RWPE2 (cell line): ENCODE measurements around the gene CARS2.

Source experiments
- ATAC-seq: fragments of 200-7000 bp; cut with Tn5 transposase; 3 replicates; pipeline ENCODE4 v1.9.1; 2021; ENCODE audit warnings: low read depth
- DNase-seq: peaks from one replicate; pipeline ENCODE4 v3.0.0-alpha.2; 2020; ENCODE audit warnings: low spot score
- H3K27ac ChIP-seq: fragments of 450-650 bp; 2 replicates; pipeline ENCODE4 v1.5.1; 2017; ENCODE audit warnings: mild to moderate bottlenecking; ENCODE audit not compliant: poor library complexity, severe bottlenecking
- H3K27me3 ChIP-seq: fragments of 250-450 bp; sonication (Bioruptor Pico); 2 replicates; pipeline ENCODE4 v1.5.1; 2021; ENCODE audit warnings: mild to moderate bottlenecking, moderate library complexity; ENCODE audit not compliant: insufficient read depth, poor library complexity, severe bottlenecking
- H3K36me3 ChIP-seq: fragments of 250-450 bp; sonication (Bioruptor Pico); 2 replicates; pipeline ENCODE4 v1.5.1; 2020; ENCODE audit warnings: low read depth, mild to moderate bottlenecking, moderate library complexity
- H3K4me1 ChIP-seq: fragments of 250-450 bp; sonication (Bioruptor Pico); 2 replicates; pipeline ENCODE4 v1.5.1; 2021; ENCODE audit warnings: mild to moderate bottlenecking, moderate library complexity; ENCODE audit not compliant: insufficient read depth, poor library complexity, severe bottlenecking
- H3K4me3 ChIP-seq: fragments of 250-450 bp; sonication (Bioruptor Pico); 2 replicates; pipeline ENCODE4 v1.5.1; 2021; ENCODE audit warnings: mild to moderate bottlenecking, moderate library complexity; ENCODE audit not compliant: severe bottlenecking
- H3K9me3 ChIP-seq: fragments of 250-450 bp; sonication (Bioruptor Pico); 2 replicates; pipeline ENCODE4 v1.5.1; 2021; ENCODE audit warnings: mild to moderate bottlenecking, moderate library complexity; ENCODE audit not compliant: severe bottlenecking
- TF ChIP-seq, protein P1 (sequence below): fragments of 450-650 bp; IDR thresholded peaks from one replicate; pipeline ENCODE4 v1.5.1; 2017; ENCODE audit warnings: mild to moderate bottlenecking, moderate library complexity; ENCODE audit not compliant: poor library complexity, severe bottlenecking

CARS2 gene

DNA sequence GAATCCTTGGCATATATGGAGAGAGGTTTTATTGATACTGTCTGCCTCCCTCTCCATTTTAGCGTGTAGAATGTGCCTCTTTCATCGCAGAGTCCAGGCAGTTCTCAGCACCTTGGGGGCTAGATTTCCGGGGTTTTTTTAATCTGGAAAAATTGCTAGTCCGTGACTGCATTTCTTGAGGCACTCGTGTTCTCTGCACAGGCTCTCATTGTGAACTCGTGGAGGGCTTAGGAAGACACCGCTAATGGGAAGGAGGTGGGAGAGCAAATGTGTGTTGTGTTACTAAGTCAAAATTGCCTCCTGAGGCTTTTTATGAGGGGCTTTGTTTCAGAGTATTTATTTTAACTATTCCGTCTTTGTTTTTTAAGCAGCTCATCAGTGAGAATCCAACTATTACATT, 17.7 kb upstream of the CARS2 start:
- Histone ChIP-seq H3K9me3 (no peaks in the 10 kb centered on the region), H3K27ac (no peak overlapping the region), H3K36me3 (peaks cover 10% of the 10 kb centered on the region), H3K27me3 (no peaks in the 10 kb centered on the region), H3K4me1 (no peaks in the 10 kb centered on the region), H3K4me3 (no peak overlapping the region)
- TF ChIP-seq, protein P1, sequence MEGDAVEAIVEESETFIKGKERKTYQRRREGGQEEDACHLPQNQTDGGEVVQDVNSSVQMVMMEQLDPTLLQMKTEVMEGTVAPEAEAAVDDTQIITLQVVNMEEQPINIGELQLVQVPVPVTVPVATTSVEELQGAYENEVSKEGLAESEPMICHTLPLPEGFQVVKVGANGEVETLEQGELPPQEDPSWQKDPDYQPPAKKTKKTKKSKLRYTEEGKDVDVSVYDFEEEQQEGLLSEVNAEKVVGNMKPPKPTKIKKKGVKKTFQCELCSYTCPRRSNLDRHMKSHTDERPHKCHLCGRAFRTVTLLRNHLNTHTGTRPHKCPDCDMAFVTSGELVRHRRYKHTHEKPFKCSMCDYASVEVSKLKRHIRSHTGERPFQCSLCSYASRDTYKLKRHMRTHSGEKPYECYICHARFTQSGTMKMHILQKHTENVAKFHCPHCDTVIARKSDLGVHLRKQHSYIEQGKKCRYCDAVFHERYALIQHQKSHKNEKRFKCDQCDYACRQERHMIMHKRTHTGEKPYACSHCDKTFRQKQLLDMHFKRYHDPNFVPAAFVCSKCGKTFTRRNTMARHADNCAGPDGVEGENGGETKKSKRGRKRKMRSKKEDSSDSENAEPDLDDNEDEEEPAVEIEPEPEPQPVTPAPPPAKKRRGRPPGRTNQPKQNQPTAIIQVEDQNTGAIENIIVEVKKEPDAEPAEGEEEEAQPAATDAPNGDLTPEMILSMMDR: no peak
- DNase-seq: no peak
- ATAC-seq: no peak

DNA sequence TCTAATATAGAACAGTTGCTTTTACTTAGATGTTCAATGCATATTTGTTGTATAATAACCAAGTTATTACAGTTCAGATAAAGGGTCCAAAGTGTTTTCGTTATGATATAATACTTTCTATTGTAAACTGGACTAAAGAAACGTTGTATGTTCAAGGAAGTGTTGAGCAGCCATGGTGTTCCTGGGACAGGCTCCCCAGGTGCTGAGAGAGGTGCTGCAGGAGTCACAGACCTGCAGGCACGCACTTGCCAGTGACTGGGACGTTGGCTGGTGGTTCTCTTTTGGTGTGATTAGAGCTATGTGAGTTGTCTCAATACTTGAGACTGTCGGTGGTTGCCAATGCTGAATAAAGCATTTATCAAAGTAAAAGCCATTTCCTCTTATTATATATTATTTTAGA, 17.1 kb upstream of the CARS2 start:
- Histone ChIP-seq H3K9me3 (no peaks in the 10 kb centered on the region), H3K27me3 (no peaks in the 10 kb centered on the region), H3K4me1 (no peaks in the 10 kb centered on the region), H3K4me3 (no peak overlapping the region), H3K36me3 (peaks cover 10% of the 10 kb centered on the region), H3K27ac (no peak overlapping the region)
- no peak for DNase-seq
- ATAC-seq: no peak
- TF ChIP-seq, protein P1: no peak

DNA sequence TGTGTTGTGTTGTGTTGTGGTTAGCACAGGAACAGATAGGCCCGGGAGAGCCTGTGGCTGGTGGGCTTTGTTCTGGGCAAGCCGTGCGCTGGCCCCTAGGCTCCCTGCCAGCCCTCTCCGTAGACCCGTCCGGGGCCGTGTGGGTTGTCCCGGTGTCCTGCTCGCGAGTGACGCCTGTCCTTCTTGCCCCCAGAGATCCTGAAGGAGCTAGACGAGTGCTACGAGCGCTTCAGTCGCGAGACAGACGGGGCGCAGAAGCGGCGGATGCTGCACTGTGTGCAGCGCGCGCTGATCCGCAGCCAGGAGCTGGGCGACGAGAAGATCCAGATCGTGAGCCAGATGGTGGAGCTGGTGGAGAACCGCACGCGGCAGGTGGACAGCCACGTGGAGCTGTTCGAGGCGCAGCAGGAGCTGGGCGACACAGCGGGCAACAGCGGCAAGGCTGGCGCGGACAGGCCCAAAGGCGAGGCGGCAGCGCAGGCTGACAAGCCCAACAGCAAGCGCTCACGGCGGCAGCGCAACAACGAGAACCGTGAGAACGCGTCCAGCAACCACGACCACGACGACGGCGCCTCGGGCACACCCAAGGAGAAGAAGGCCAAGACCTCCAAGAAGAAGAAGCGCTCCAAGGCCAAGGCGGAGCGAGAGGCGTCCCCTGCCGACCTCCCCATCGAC, 13.3 kb upstream of the CARS2 start:
- ATAC-seq: no peak

DNA sequence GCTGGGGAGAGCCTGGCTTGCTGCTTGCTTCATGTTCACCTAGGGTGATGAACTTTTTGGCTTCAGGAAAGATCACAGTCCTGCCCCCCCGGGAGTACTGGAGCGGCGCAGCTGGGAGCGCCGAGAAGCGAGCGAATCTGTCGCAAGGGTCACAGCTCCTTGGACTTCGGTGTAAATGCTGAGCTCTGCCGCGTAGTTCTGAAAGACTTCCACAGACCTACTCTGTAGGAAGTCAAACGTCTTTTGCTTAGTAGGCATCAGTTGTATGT, 10.3 kb upstream of the CARS2 start:
- DNase-seq: no peak

More for the DNA sequence above, 13.3 kb upstream of the CARS2 start:
- TF ChIP-seq, protein P1: no peak
- Histone ChIP-seq H3K4me1 (peaks cover 4% of the 10 kb centered on the region), H3K4me3 (no peak overlapping the region), H3K9me3 (no peaks in the 10 kb centered on the region), H3K27ac (no peak overlapping the region), H3K36me3 (peaks cover 10% of the 10 kb centered on the region), H3K27me3 (no peaks in the 10 kb centered on the region)
- no peak for DNase-seq

More for the DNA sequence above, 10.3 kb upstream of the CARS2 start:
- H3K36me3 ChIP-seq: peaks cover 10% of the 10 kb centered on the region
- peak overlapping the region; percentile 79 for H3K4me3 ChIP-seq
- H3K9me3 ChIP-seq: no peaks in the 10 kb centered on the region
- ATAC-seq: no peak
- no peaks in the 10 kb centered on the region for H3K27me3 ChIP-seq
- TF ChIP-seq, protein P1: no peak
- peaks cover 4% of the 10 kb centered on the region for H3K4me1 ChIP-seq
- peak overlapping the region; percentile 24 for H3K27ac ChIP-seq
